IMR-90 (cell line): ENCODE data around the gene KRT6A. TPM values are rescaled to one million over a fixed set of nuclear protein-coding genes. Genes with fewer than 3 reads are reported as not detected.

Source experiments
- ATAC-seq: fragments of 200-7000 bp; cut with Tn5 transposase; 2 replicates; pipeline ENCODE4 v1.9.1; 2020; ENCODE audit warnings: low read depth, mild to moderate bottlenecking, moderate library complexity
- BruUV-seq: library from RNA; stranded (reverse); fragments of 400-500 nt; replicated peaks from 2 replicates; lab custom pipeline; 2021; lab: Mats Ljungman, UMichigan
- CTCF ChIA-PET: fragments of 300-600 bp; formaldehyde crosslinking; extraction: SDS; loops from one replicate; lab custom pipeline; 2021; ENCODE audit warnings: antibody characterized with exemption; lab: Yijun Ruan, JAX
- POLR2A ChIA-PET: fragments of 300-600 bp; sonication (Branson Sonifier 250); formaldehyde crosslinking; loops from one replicate; lab custom pipeline; 2022; ENCODE audit warnings: antibody characterized with exemption; ENCODE audit not compliant: unreplicated experiment; lab: Charles Lee
- DNase-seq: peaks from one replicate; pipeline ENCODE4 v3.0.0; 2013
- H2AFZ ChIP-seq: replicated peaks from 2 replicates; pipeline ENCODE3; 2013; ENCODE audit warnings: low read length, mild to moderate bottlenecking; ENCODE audit not compliant: poor library complexity
- H2AK5ac ChIP-seq: 2 replicates; pipeline ENCODE4 v1.6.1; 2013; ENCODE audit warnings: low read depth, low read length, inconsistent platforms
- H2AK9ac ChIP-seq: replicated peaks from 2 replicates; pipeline ENCODE3; 2013; ENCODE audit warnings: mild to moderate bottlenecking, low read depth, low read length, moderate library complexity; ENCODE audit not compliant: poor library complexity
- H2BK120ac ChIP-seq: 2 replicates; pipeline ENCODE4 v1.6.1; 2013; ENCODE audit warnings: low read depth, low read length, inconsistent platforms
- H2BK15ac ChIP-seq: 3 replicates; pipeline ENCODE4 v1.6.1; 2013; ENCODE audit warnings: low read depth, low read length, inconsistent platforms
- H2BK20ac ChIP-seq: 2 replicates; pipeline ENCODE4 v1.6.1; 2013; ENCODE audit warnings: low read depth, mild to moderate bottlenecking, inconsistent platforms, low read length, moderate library complexity
- H2BK5ac ChIP-seq: 2 replicates; pipeline ENCODE4 v1.6.1; 2013; ENCODE audit warnings: mild to moderate bottlenecking, low read depth, low read length, inconsistent platforms; ENCODE audit not compliant: poor library complexity, severe bottlenecking
- H3K14ac ChIP-seq: replicated peaks from 2 replicates; pipeline ENCODE4 v1.6.1; 2013; ENCODE audit warnings: low read depth, low read length, inconsistent platforms
- H3K18ac ChIP-seq: 2 replicates; pipeline ENCODE4 v1.6.1; 2013; ENCODE audit warnings: low read depth, low read length, control low read depth
- H3K23ac ChIP-seq: 2 replicates; pipeline ENCODE4 v1.6.1; 2013; ENCODE audit warnings: low read depth, low read length, inconsistent platforms
- H3K27ac ChIP-seq: 2 replicates; pipeline ENCODE4 v1.5.1; 2013; ENCODE audit warnings: mild to moderate bottlenecking, control low read depth, low read length; ENCODE audit not compliant: insufficient read depth
- H3K27me3 ChIP-seq: 2 replicates; pipeline ENCODE4 v1.6.1; 2013; ENCODE audit warnings: low read length; ENCODE audit not compliant: control insufficient read depth, insufficient read depth
- H3K36me3 ChIP-seq: 2 replicates; pipeline ENCODE4 v1.6.1; 2013; ENCODE audit warnings: low read length, mixed read lengths; ENCODE audit not compliant: control insufficient read depth, insufficient read depth
- H3K4ac ChIP-seq: 2 replicates; pipeline ENCODE4 v1.6.1; 2013; ENCODE audit warnings: low read depth, low read length, inconsistent platforms
- H3K4me1 ChIP-seq: 2 replicates; pipeline ENCODE4 v1.6.1; 2013; ENCODE audit warnings: low read length, mixed read lengths; ENCODE audit not compliant: control insufficient read depth, insufficient read depth
- H3K4me2 ChIP-seq: 2 replicates; pipeline ENCODE4 v1.6.1; 2013; ENCODE audit warnings: low read depth, mild to moderate bottlenecking, control low read depth, low read length, moderate library complexity
- H3K4me3 ChIP-seq: 2 replicates; pipeline ENCODE4 v1.5.1; 2013; ENCODE audit warnings: low read depth, mild to moderate bottlenecking, control low read depth, low read length, moderate library complexity; ENCODE audit not compliant: insufficient read depth
- H3K56ac ChIP-seq: 2 replicates; pipeline ENCODE4 v1.6.1; 2013; ENCODE audit warnings: low read length, inconsistent platforms; ENCODE audit not compliant: insufficient read depth; ENCODE audit errors: extremely low read depth
- H3K79me1 ChIP-seq, 2 experiments: 2 replicates each; pipeline ENCODE4 v1.6.1; 2013; ENCODE audit warnings: low read length in 2 of 2, inconsistent platforms in 1 of 2, low read depth in 1 of 2
- H3K9ac ChIP-seq: 2 replicates; pipeline ENCODE4 v1.6.1; 2013; ENCODE audit warnings: low read depth, low read length, control low read depth
- H3K9me1 ChIP-seq: 2 replicates; pipeline ENCODE4 v1.6.1; 2013; ENCODE audit warnings: low read length, inconsistent platforms; ENCODE audit not compliant: insufficient read depth
- H3K9me3 ChIP-seq: 2 replicates; pipeline ENCODE4 v1.6.1; 2013; ENCODE audit warnings: low read length; ENCODE audit not compliant: control insufficient read depth, insufficient read depth
- H4K20me1 ChIP-seq: 2 replicates; pipeline ENCODE4 v1.6.1; 2013; ENCODE audit warnings: low read length, inconsistent platforms; ENCODE audit not compliant: insufficient read depth
- H4K5ac ChIP-seq: 2 replicates; pipeline ENCODE4 v1.6.1; 2013; ENCODE audit warnings: mild to moderate bottlenecking, low read depth, low read length, control low read depth
- H4K8ac ChIP-seq, 2 experiments: 2 replicates each; pipeline ENCODE4 v1.6.1; 2013; ENCODE audit warnings: low read depth in 2 of 2, low read length in 2 of 2, control low read depth in 1 of 2, inconsistent platforms in 1 of 2
- H4K91ac ChIP-seq: 2 replicates; pipeline ENCODE4 v1.6.1; 2013; ENCODE audit warnings: low read depth, low read length, inconsistent platforms; ENCODE audit not compliant: insufficient read depth
- CEBPB ChIP-seq: IDR thresholded peaks from 2 replicates; pipeline ENCODE4 v1.6.1; 2012; ENCODE audit warnings: low read depth, low read length, improper control_type of control experiment
- ELK1 ChIP-seq: fragments of 150-350 bp; IDR thresholded peaks from 2 replicates; pipeline ENCODE4 v1.6.1; 2016; ENCODE audit warnings: low read depth, mild to moderate bottlenecking, low read length, moderate library complexity, borderline replicate concordance
- FOS ChIP-seq: fragments of 150-350 bp; IDR thresholded peaks from 2 replicates; pipeline ENCODE4 v1.6.1; 2016; ENCODE audit warnings: low read depth, low read length
- MAFK ChIP-seq: IDR thresholded peaks from 2 replicates; pipeline ENCODE4 v1.6.1; 2012; ENCODE audit warnings: low read depth, low read length, improper control_type of control experiment
- NFE2L2 ChIP-seq: fragments of 150-350 bp; IDR thresholded peaks from 2 replicates; pipeline ENCODE4 v1.6.1; 2016; ENCODE audit warnings: low read depth, mild to moderate bottlenecking, low read length
- RAD21 ChIP-seq: IDR thresholded peaks from 2 replicates; pipeline ENCODE4 v1.6.1; 2012; ENCODE audit warnings: low read length, improper control_type of control experiment
- RFX5 ChIP-seq: IDR thresholded peaks from 2 replicates; pipeline ENCODE4 v1.8.0; 2012; ENCODE audit warnings: low read depth, mild to moderate bottlenecking, low read length, moderate library complexity
- WGBS, 2 experiments: methylation state at CpG; one replicate each; pipeline versions ENCODE4 v1.1.5 to v1.1.7; 2013; ENCODE audit warnings: missing lambda C conversion rate in 2 of 2; ENCODE audit not compliant: insufficient read length in 1 of 2; ENCODE audit errors: extremely low coverage in 2 of 2; 5-methylcytosine and 5-hydroxymethylcytosine counted together
- dilution Hi-C: fragments of 300-500 bp; cut with HindIII; formaldehyde crosslinking; loops from one replicate; pipeline ENCODE4 v1.14.3; 2018; ENCODE audit warnings: low sequenced_read_pairs; ENCODE audit not compliant: unreplicated experiment
- in situ Hi-C: fragments of 300-500 bp; cut with MboI; formaldehyde crosslinking; loops from 3 replicates; pipeline ENCODE4 v1.14.3; 2019; ENCODE audit warnings: low sequenced_read_pairs, inconsistent platforms, mixed read lengths
- intact Hi-C: fragments of 100-400 bp; cut with micrococcal nuclease; formaldehyde crosslinking; loops from 2 replicates; pipeline ENCODE4 v1.10.0; 2022
- polyA plus RNA-seq, 3 experiments: library from polyadenylated mRNA; depleted of rRNA; stranded (reverse); fragments of >200 nt; gene quantifications; 2 replicates each; pipeline ENCODE4 v1.2.3, GENCODE V29; 2012; ENCODE audit warnings: low replicate concordance in 1 of 3
- total RNA-seq: library from RNA; depleted of rRNA; stranded (reverse); fragments of >200 nt; gene quantifications from 2 replicates; pipeline ENCODE4 v1.2.3, GENCODE V29; 2012

The KRT6A gene
- total and polyA plus RNA-seq, 2 of the 4 experiments (the other 2 are of a cell fraction), result not detected

- no TSS peak for BruUV-seq
- no peak overlapping the region for H3K4me3 ChIP-seq
- H3K4me2 ChIP-seq, result no peak overlapping the region
- H3K9ac ChIP-seq, result no peak overlapping the region
- no peak overlapping the region for H3K23ac ChIP-seq
- no peak overlapping the region for H3K14ac ChIP-seq
- DNase-seq (peak; percentile 53), ATAC-seq (no peak)
- intact Hi-C loops (no loop called here), in situ Hi-C loops (no loop called here), dilution Hi-C loops (no loop called here)
- no peaks in the 10 kb centered on the region for H3K79me1 ChIP-seq
- no CpG with 5 or more reads among the region's 5 CpGs for WGBS, 2 experiments
- H2AK9ac ChIP-seq, result no peak overlapping the region
- no peak overlapping the region for H2BK120ac ChIP-seq
- no peak overlapping the region for H3K27ac ChIP-seq
- CTCF ChIA-PET, result interaction anchor here (0.5 to 1.0 kb wide), 2 partner anchors 12 to 162 kb away, joined by 3 read pairs; no protein-coding TSS in a partner anchor
- no peak overlapping the region for H3K4ac ChIP-seq
- H3K36me3 ChIP-seq, result no peaks in the 10 kb centered on the region
- H3K56ac ChIP-seq, result no peak overlapping the region
- no peak overlapping the region for H2BK15ac ChIP-seq
- H3K4me1 ChIP-seq, result no peaks in the 10 kb centered on the region; the same call in 1 of the 2 replicates
- no peak overlapping the region for H4K5ac ChIP-seq
- H4K91ac ChIP-seq, result no peak overlapping the region; the same call in 1 of the 2 replicates
- H3K9me1 ChIP-seq, result no peaks in the 10 kb centered on the region
- H2BK5ac ChIP-seq, result peak overlapping the region; percentile 38
- no peak overlapping the region for H2BK20ac ChIP-seq
- H3K9me3 ChIP-seq, result no peaks in the 10 kb centered on the region
- H2AK5ac ChIP-seq, result no peak overlapping the region; the same call in 1 of the 2 replicates
- H3K27me3 ChIP-seq, result peaks cover 9% of the 10 kb centered on the region; the same call in 1 of the 2 replicates
- no peak overlapping the region for H2AFZ ChIP-seq
- no peaks in the 10 kb centered on the region for H4K20me1 ChIP-seq
- no peak overlapping the region for H3K18ac ChIP-seq
- POLR2A ChIA-PET, result no interaction called here
- H4K8ac ChIP-seq, result no peak overlapping the region; a peak in 1 of 4 replicates
- TF ChIP-seq ELK1, result no peak
- TF ChIP-seq NFE2L2, result no peak
- TF ChIP-seq CEBPB, result no peak
- TF ChIP-seq RAD21, result no peak
- no peak for TF ChIP-seq FOS
- TF ChIP-seq RFX5, result no peak
- TF ChIP-seq MAFK, result no peak
Measured at GRCh38 chr12:52440821-52441319, 52.2 kb downstream of the KRT6A start.
